Effector CD8-positive, alpha-beta T cell (primary cell): ENCODE results near the gene RPH3AL.
"Not testable (repeated sequence)": the region's sequence is repeated elsewhere in the genome, so short reads cannot be mapped to it uniquely, and the experiment has no call there.

ENCODE experiments used
- DNase-seq: peaks from one replicate; lab custom pipeline; 2025; lab: John Stamatoyannopoulos, UW

The RPH3AL gene

GRCh38 chr17:226108-227077 lies 126.2 kb downstream of the RPH3AL start:
- DNase-seq: no peak

- DNase-seq: no peak
Measured at GRCh38 chr17:225551-225950, 127.1 kb downstream of the RPH3AL start.

GRCh38 chr17:224576-224975 lies 128.0 kb downstream of the RPH3AL start:
- DNase-seq: not testable (repeated sequence)

GRCh38 chr17:223723-224471 lies 128.7 kb downstream of the RPH3AL start:
- DNase-seq: no peak

GRCh38 chr17:222172-222571 lies 130.4 kb downstream of the RPH3AL start:
- DNase-seq: no peak

- DNase-seq: no peak
Measured at GRCh38 chr17:219696-220095, 132.9 kb downstream of the RPH3AL start.

GRCh38 chr17:218432-219110 lies 134.0 kb downstream of the RPH3AL start:
- DNase-seq: no peak

- no peak for DNase-seq
Measured at GRCh38 chr17:216625-217024, 136.0 kb downstream of the RPH3AL start.

- DNase-seq: not testable (repeated sequence)
Measured at GRCh38 chr17:215563-216478, 136.8 kb downstream of the RPH3AL start.

GRCh38 chr17:214881-215331 lies 137.7 kb downstream of the RPH3AL start:
- DNase-seq: no peak

GRCh38 chr17:213286-214105 lies 139.1 kb downstream of the RPH3AL start:
- DNase-seq: no peak

- DNase-seq: no peak
Measured at GRCh38 chr17:210402-210801, 142.2 kb downstream of the RPH3AL start.

- DNase-seq: no peak
Measured at GRCh38 chr17:208429-208828, 144.2 kb downstream of the RPH3AL start.

GRCh38 chr17:207775-208174 lies 144.8 kb downstream of the RPH3AL start:
- DNase-seq: no peak

- DNase-seq: no peak
Measured at GRCh38 chr17:206941-207560, 145.6 kb downstream of the RPH3AL start.

- DNase-seq: not testable (repeated sequence)
Measured at GRCh38 chr17:206484-206883, 146.1 kb downstream of the RPH3AL start.

GRCh38 chr17:205817-206216 lies 146.8 kb downstream of the RPH3AL start:
- no peak for DNase-seq

GRCh38 chr17:205148-205669 lies 147.4 kb downstream of the RPH3AL start:
- no peak for DNase-seq

- no peak for DNase-seq
Measured at GRCh38 chr17:204427-205147, 148.0 kb downstream of the RPH3AL start.
